B cell (primary cell): ENCODE results near the gene PBX2. TPM values are rescaled to one million over a fixed set of nuclear protein-coding genes. Genes with fewer than 3 reads are reported as not detected.

Experiments used
- ATAC-seq: fragments of 200-7000 bp; cut with Tn5 transposase; one replicate; pipeline ENCODE4 v1.10.0; 2021; ENCODE audit warnings: low read depth, mild to moderate bottlenecking, moderate number of reproducible peaks, moderate library complexity
- CTCF ChIA-PET: fragments of 350-600 bp; sonication (Branson Sonifier 250); formaldehyde crosslinking; loops from one replicate; lab custom pipeline; 2021; ENCODE audit warnings: antibody characterized with exemption, inconsistent platforms; lab: Charles Lee
- POLR2A ChIA-PET: fragments of 350-600 bp; sonication (Branson Sonifier 250); formaldehyde crosslinking; loops from one replicate; lab custom pipeline; 2021; ENCODE audit warnings: antibody characterized with exemption; lab: Charles Lee
- DNase-seq: peaks from one replicate; pipeline ENCODE4 v3.0.0; 2013
- H2AFZ ChIP-seq: 2 replicates; pipeline ENCODE4 v1.6.1; 2012; ENCODE audit warnings: mild to moderate bottlenecking, low read depth, low read length; ENCODE audit not compliant: insufficient read depth, poor library complexity, severe bottlenecking
- H3K27ac ChIP-seq, 2 donors: 1 replicate in 1 of 2; 2 replicates in 1 of 2; pipeline ENCODE4 v1.5.1; 2012 to 2013; ENCODE audit warnings: low read length in 2 of 2, mild to moderate bottlenecking in 2 of 2, moderate library complexity in 1 of 2
- H3K27me3 ChIP-seq, 4 experiments: fragments of 200-600 bp in 1 of 4; sonication (generic) in 1 of 4; replicated peaks in 1 of 4; 1 replicate in 2 of 4; 2 replicates in 2 of 4; pipeline versions ENCODE4 v1.6.1 to v1.7.0; 2013 to 2016; ENCODE audit warnings: low read length in 3 of 4, mild to moderate bottlenecking in 2 of 4, mixed read lengths in 1 of 4, moderate library complexity in 1 of 4; ENCODE audit not compliant: insufficient read depth in 4 of 4, control insufficient read depth in 3 of 4; ENCODE audit errors: control extremely low read depth in 1 of 4
- H3K36me3 ChIP-seq, 2 experiments: replicated peaks in 1 of 2; 1 replicate in 1 of 2; 2 replicates in 1 of 2; pipeline versions ENCODE4 v1.6.1 to v1.7.1; 2013; ENCODE audit warnings: low read length in 1 of 2; ENCODE audit not compliant: insufficient read depth in 2 of 2, control insufficient read depth in 1 of 2; ENCODE audit errors: control extremely low read depth in 1 of 2, extremely low read depth in 1 of 2
- H3K4me1 ChIP-seq, 2 donors: fragments of 200-600 bp in 1 of 2; sonication (generic) in 1 of 2; 1 replicate in 1 of 2; 2 replicates in 1 of 2; pipeline versions ENCODE4 v1.5.1 to v1.6.1; 2013 to 2017; ENCODE audit warnings: low read length in 2 of 2; ENCODE audit not compliant: control insufficient read depth in 2 of 2, insufficient read depth in 2 of 2
- H3K4me2 ChIP-seq: replicated peaks from 2 replicates; pipeline ENCODE3; 2012; ENCODE audit warnings: mild to moderate bottlenecking, low read depth, low read length; ENCODE audit not compliant: poor library complexity, severe bottlenecking
- H3K4me3 ChIP-seq, 5 experiments: fragments of 200-600 bp in 1 of 5; sonication (generic) in 1 of 5; 1 replicate in 3 of 5; 2 replicates in 2 of 5; pipeline versions ENCODE4 v1.5.1 to v1.7.0; 2011 to 2016; ENCODE audit warnings: low read length in 4 of 5, mild to moderate bottlenecking in 4 of 5, low read depth in 2 of 5, control low read depth in 1 of 5, moderate library complexity in 1 of 5; ENCODE audit not compliant: insufficient read depth in 1 of 5; ENCODE audit errors: control extremely low read depth in 1 of 5, extremely low read depth in 1 of 5
- H3K79me2 ChIP-seq: fragments of 200-600 bp; sonication (generic); one replicate; pipeline ENCODE4 v1.6.0; 2016; ENCODE audit warnings: low read length; ENCODE audit not compliant: control insufficient read depth, insufficient read depth
- H3K9ac ChIP-seq: fragments of 200-600 bp; sonication (generic); 2 replicates; pipeline ENCODE4 v1.6.1; 2017; ENCODE audit warnings: mild to moderate bottlenecking, low read length, moderate library complexity
- H3K9me3 ChIP-seq, 3 donors: one replicate each; pipeline versions ENCODE4 v1.6.1 to v1.7.1; 2013; ENCODE audit warnings: low read length in 2 of 3; ENCODE audit not compliant: control insufficient read depth in 2 of 3, insufficient read depth in 1 of 3; ENCODE audit errors: control extremely low read depth in 1 of 3
- H4K20me1 ChIP-seq: 2 replicates; pipeline ENCODE4 v1.6.0; 2012; ENCODE audit warnings: mild to moderate bottlenecking, low read length; ENCODE audit not compliant: insufficient read depth, control insufficient read depth, poor library complexity, severe bottlenecking
- H3K27ac Mint-ChIP-seq: one replicate; pipeline ENCODE4 v1.8.0; 2021; ENCODE audit warnings: mixed read lengths
- H3K27me3 Mint-ChIP-seq: one replicate; pipeline ENCODE4 v1.8.0; 2021; ENCODE audit warnings: mixed read lengths
- H3K4me1 Mint-ChIP-seq: one replicate; pipeline ENCODE4 v1.8.0; 2021; ENCODE audit warnings: mixed read lengths
- H3K4me3 Mint-ChIP-seq: one replicate; pipeline ENCODE4 v1.8.0; 2021; ENCODE audit warnings: mixed read lengths
- H3K9me3 Mint-ChIP-seq: one replicate; pipeline ENCODE4 v1.8.0; 2022; ENCODE audit warnings: mixed read lengths; ENCODE audit not compliant: insufficient read depth
- CTCF ChIP-seq: fragments of 200-600 bp; IDR thresholded peaks from one replicate; pipeline ENCODE4 v1.8.0; 2022; ENCODE audit warnings: antibody characterized with exemption, mild to moderate bottlenecking
- EZH2 ChIP-seq: IDR thresholded peaks from 2 replicates; pipeline ENCODE4 v1.6.1; 2012; ENCODE audit warnings: borderline replicate concordance, low read depth, mild to moderate bottlenecking, moderate library complexity, low read length; ENCODE audit not compliant: insufficient read depth, poor library complexity, severe bottlenecking
- WGBS: methylation state at CpG from one replicate; pipeline ENCODE4 v1.1.5; 2013; ENCODE audit warnings: missing lambda C conversion rate; ENCODE audit not compliant: insufficient coverage; 5-methylcytosine and 5-hydroxymethylcytosine counted together
- intact Hi-C: fragments of 100-400 bp; cut with micrococcal nuclease; formaldehyde crosslinking; loops from one replicate; pipeline ENCODE4 v1.10.0; 2022
- polyA plus RNA-seq: library from polyadenylated mRNA; depleted of rRNA; stranded (reverse); fragments of >200 nt; gene quantifications from 2 replicates; pipeline ENCODE4 v1.2.3, GENCODE V29; 2012
- total RNA-seq, 2 donors: library from RNA; stranded (reverse); fragments of 120-200 nt in 1 of 2; gene quantifications; 1 replicate in 1 of 2; 2 replicates in 1 of 2; pipeline versions ENCODE4 v1.2.3 to v1.2.4, GENCODE V29; 2013 to 2022

The PBX2 gene
- total and polyA plus RNA-seq, 2 donors (not counting 1 experiment from before 2014, with no cell fraction given): 128 to 188 TPM

- Histone ChIP-seq H3K4me3 (no peak overlapping the region), H3K36me3 (no peaks in the 10 kb centered on the region), H3K79me2 (no peaks in the 10 kb centered on the region), H3K9ac (no peak overlapping the region), H3K27me3 (peaks cover 0 to 8% (median 2%) of the 10 kb centered on the region in 4 experiments), H3K4me1 (peaks cover 6 to 12% of the 10 kb centered on the region in 2 donors), H3K9me3 (no peaks in the 10 kb centered on the region), H3K4me2 (no peak overlapping the region), H2AFZ (no peak overlapping the region), H4K20me1 (no peaks in the 10 kb centered on the region), H3K27ac (no peak overlapping the region)
- WGBS: 95% methylated on average over 11 of the region's 13 CpGs
- ATAC-seq: no peak
- H3K9me3 Mint-ChIP-seq: no peaks in the 10 kb centered on the region
- DNase-seq: no peak
- no peak overlapping the region for H3K27ac Mint-ChIP-seq
- H3K4me1 Mint-ChIP-seq: peaks cover 13% of the 10 kb centered on the region
- TF ChIP-seq EZH2 (no peak), CTCF (no peak)
- POLR2A ChIA-PET: no interaction called here
- peaks cover 8% of the 10 kb centered on the region for H3K27me3 Mint-ChIP-seq
- no peak overlapping the region for H3K4me3 Mint-ChIP-seq
- intact Hi-C loops: no loop called here
- CTCF ChIA-PET: no interaction called here
Measured at GRCh38 chr6:32200711-32201475, 10.9 kb upstream of the PBX2 start.

GRCh38 chr6:32198866-32199265, 8.9 kb upstream of the PBX2 start:
- H3K4me1 ChIP-seq: peaks cover 20 to 28% of the 10 kb centered on the region in 2 donors
- H3K9me3 ChIP-seq: no peaks in the 10 kb centered on the region
- no peak overlapping the region for H2AFZ ChIP-seq
- no peak overlapping the region for H3K9ac ChIP-seq
- WGBS: 92% methylated on average over 17 of the region's 17 CpGs
- no peak for ATAC-seq
- H3K27me3 Mint-ChIP-seq: no peaks in the 10 kb centered on the region
- H3K4me3 Mint-ChIP-seq: no peak overlapping the region
- no peaks in the 10 kb centered on the region for H4K20me1 ChIP-seq
- H3K27ac Mint-ChIP-seq: no peak overlapping the region
- intact Hi-C loops: loop anchor here (5.0 to 10.0 kb wide), 8 partner anchors 48 to 773 kb away; partner anchors contain the start of genes BAG6, CLIC1, CSNK2B and EHMT2
- no peaks in the 10 kb centered on the region for H3K36me3 ChIP-seq
- TF ChIP-seq EZH2: no peak
- no peak for TF ChIP-seq CTCF
- CTCF ChIA-PET: interaction anchor here (1.0 to 1.5 kb wide), 3 partner anchors 26 to 80 kb away, joined by 3 to 4 read pairs (median 3); partner anchors contain the start of gene ATF6B
- no peak overlapping the region for H3K27ac ChIP-seq
- H3K4me1 Mint-ChIP-seq: peaks cover 34% of the 10 kb centered on the region
- no peak for DNase-seq
- POLR2A ChIA-PET: no interaction called here
- H3K9me3 Mint-ChIP-seq: no peaks in the 10 kb centered on the region
- H3K27me3 ChIP-seq: peaks cover 0 to 5% (median 2%) of the 10 kb centered on the region in 4 experiments
- H3K4me2 ChIP-seq: no peak overlapping the region
- no peaks in the 10 kb centered on the region for H3K79me2 ChIP-seq
- H3K4me3 ChIP-seq: no peak overlapping the region
